Stimulated activated CD8-positive, alpha-beta memory T cell treated with anti-CD3 and anti-CD28 coated beads, Interleukin-7, amount 100 ng/mL, for 4 hours (primary cell): Measurements from ENCODE around the gene RCAN2.

ENCODE experiments used
- DNase-seq, 2 donors: peaks; one replicate each; pipeline ENCODE4 v3.0.0-alpha.2; 2020; ENCODE audit warnings: low read depth in 2 of 2

The RCAN2 gene

DNA sequence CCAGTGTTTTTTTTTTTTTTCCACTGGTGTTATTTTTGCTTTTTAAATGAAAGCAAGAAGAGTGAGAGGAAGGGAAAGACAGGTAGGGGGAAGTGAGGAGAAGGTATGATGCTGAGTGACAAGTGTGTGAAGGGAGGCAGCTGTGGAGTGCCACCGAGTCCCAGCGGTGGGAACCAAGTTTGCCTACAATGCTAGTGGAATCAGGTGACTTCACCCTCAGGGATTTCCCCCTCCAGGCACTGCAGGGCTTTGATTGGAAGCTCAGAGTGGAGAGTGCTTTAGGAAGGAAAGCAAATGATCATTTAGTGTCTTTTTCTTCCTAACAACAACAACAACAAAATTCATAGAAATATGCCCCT lies 200.0 kb downstream of the RCAN2 start:
- DNase-seq: no peak

DNA sequence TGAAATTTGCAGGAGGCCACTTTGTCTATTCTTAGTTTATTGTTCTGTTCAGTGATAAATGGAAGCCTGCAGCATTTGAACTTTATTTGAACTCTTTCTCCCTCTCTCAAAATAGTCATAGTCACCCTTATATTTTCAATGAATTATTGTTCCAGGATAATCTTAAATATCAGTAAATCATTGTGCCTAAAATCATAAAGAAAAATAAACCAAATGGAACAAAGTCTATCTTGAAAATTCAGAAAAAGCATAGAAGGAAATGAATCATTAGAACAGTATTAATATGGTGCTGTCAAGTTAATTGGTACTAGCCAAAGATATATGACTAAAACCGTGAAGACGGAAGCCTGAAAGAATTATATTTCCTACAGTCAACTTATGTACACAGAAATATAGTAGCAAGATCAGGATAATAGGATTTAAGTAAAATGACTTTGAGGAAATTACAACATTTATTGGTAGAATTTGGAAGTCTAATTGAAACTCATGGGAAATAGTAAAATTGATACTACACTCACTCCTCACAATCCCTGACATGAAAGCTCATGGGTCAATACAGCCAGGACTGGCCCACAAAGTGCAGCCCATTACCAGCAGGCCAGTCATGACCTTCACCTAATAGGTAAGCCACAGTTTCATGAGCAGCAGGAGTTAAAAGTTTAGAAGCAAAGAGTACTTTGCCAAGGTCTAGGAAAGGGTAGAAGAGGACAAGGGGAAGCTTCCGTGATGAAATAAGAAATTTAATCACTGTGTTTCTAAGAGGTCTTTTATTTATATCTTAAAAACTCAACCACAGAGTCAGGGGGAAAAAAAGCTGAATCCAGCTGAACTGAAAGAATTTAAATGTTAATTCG lies 200.6 kb downstream of the RCAN2 start:
- DNase-seq: no peak

DNA sequence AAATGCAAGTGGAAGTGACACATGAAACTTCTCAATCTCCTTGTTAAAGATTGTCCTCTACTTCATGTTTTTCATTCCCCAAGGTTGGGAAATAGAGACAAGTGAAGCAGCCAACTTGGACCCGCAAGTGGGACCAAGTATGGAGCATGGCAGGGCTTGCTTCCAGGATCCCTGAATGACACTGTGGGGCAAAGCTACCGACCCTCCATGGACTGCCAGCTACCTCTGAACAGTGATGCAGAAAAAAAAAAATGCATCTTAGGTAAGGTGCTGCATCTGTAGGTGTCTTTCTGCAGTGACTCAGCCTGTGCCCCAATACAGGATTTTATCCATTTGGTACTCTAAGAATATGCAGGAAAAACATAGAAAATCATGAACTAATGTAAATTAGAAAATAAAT lies 201.4 kb downstream of the RCAN2 start:
- no peak for DNase-seq

DNA sequence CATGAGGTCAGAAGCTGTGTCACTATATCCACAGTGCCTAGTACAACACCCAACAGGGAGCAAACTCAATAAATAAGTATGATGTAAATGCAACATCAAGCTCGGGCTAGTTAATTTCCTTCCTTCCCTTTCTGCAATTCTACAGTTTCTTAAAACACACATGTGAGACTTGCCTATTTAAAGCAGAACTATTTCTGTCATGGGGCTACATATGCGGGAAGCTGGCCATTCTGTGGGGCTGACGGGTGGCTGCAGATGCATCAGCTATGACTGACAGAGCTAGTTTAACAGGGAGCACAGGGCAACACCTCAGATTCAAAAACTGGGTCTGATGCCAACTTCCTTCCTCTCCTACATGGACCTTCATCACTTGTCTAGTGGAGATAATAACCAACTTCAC lies 202.4 kb downstream of the RCAN2 start:
- no peak for DNase-seq

DNA sequence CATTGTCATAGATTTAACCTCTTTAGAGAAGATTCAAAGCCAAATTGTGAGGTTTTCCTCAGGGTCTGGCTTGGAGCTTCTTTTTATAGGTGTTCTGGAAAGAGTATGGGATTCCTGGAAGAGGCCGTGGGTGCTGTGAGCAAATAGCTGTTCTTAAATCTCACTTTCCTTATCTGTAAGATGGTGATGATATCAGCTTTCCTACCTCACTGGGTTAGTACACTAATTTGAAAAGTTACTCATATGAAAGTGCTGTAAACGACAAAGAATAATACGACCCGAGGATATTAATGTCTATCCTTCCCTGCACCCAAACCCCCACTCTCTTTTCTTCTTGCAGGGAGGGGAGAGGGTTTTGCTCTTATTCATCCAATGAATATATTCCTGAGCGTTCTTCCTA lies 203.6 kb downstream of the RCAN2 start:
- DNase-seq: no peak

DNA sequence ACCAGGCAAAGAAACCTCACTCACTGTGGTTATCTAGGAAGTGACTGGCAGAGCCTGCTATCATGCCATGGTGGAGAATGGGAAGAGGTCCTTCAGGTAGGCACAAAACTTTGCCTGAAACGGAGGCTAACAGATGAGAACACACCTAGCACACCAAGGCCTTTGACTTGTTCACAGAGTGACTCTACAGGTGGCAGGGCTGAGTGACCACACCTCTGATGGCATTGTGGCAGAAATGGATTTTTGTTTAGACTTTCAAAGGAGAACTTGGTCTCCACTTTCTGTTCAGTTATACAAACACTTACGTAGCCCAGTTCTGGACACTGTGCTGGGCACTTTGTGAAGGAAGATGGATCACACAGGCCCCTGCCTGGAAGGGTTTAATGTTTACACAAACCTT lies 204.2 kb downstream of the RCAN2 start:
- no peak for DNase-seq

DNA sequence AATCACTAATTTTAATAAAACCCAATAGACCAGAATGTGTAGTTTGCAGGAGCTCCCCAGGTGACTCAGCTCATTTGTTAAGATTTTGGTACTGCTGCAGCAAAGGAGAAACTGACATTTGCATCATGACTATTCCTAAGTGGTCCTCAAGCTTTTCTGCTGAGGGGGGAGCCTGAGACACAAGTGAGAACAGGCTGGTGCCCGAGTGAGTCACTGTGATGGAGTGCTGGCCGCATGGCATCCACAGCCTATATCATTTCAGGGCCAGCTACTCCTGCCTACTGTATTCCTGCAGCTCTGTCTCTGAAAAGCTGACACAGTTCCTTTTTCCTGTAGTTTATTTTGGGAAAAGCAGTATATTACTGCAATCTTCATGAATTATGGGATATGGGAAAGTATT lies 206.8 kb downstream of the RCAN2 start:
- no peak for DNase-seq

DNA sequence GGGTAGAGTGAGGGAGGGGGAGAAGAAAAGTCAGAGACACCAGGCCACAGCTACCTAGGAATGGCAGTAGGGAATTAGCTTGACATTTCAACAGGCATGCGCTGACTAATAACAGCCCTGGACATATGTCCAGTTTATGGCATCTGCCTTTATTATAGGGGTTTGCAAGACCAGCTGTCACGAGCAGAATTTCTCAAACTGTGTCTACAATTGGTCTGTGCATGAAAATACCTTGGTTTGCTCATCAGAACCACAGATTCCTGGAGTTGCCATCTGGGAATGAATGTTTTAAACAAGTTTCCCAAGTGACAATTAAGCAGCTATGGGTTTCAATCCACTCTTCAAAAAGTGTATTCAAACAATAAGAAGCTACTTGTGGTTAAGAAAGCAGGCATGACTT lies 210.1 kb downstream of the RCAN2 start:
- no peak for DNase-seq

DNA sequence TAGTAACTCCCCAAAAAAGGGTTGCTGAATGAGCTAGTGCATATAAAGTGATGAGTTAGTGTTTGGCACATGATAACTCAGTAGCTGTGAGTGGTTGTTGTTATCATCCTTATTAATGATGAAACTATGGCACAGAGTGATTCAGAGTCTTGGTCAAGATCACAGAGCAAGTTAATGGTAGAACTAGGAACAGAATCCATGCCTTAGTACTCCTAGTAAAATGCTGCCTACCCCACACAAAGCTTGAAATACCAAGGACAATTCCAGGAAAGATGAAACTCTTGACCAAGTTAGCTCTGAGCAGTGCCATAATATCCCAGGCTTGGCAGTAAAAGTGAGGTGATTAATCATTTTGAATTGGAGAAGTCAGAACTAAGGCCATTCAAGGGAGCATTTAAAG lies 211.4 kb downstream of the RCAN2 start:
- no peak for DNase-seq

DNA sequence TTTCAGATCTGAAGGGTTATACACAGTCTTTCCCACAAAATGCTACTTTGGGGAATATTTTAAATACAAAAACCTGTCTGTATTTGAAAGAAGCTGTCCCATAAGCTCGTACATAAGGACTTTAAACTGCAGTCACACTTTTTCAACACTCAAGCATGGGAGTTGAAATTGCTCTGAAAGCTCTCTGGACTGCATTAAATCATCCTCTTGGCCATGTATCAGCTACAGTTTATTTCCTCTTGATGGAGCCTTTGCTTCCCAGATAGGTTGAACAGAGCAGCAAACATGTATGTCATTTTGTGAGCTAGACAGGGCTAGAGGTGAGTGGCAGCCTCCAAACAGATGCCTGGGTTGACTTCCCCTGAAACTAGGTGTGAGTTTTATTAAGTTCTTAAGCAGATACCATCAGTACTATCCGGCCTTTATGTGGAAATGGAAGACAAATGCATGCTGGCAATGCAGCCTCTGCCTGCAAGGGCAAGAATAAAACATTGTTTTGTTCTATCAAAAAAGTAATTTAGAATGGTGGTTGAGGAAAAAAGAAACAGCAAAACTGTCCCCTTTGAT lies 214.6 kb downstream of the RCAN2 start:
- DNase-seq: no peak

DNA sequence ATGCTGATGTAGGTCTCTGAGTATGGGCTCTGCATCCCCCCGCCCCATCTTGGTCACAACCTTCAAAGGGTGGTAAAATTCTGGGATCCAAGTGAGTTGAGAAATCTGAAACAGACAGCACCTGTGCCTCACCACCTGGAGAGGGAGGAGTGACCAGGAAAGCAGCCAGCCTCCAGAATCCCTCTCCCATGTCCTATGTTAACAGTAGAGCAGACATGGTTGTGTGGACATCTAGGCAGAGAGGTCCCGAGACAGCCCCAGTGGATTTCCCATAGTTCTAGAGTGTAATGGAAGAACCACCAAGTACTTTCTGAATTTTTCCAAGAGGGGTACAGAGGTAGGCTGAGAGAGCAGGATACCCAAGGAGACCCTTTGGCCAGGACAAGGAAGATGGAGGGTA lies 216.7 kb downstream of the RCAN2 start:
- no peak for DNase-seq

DNA sequence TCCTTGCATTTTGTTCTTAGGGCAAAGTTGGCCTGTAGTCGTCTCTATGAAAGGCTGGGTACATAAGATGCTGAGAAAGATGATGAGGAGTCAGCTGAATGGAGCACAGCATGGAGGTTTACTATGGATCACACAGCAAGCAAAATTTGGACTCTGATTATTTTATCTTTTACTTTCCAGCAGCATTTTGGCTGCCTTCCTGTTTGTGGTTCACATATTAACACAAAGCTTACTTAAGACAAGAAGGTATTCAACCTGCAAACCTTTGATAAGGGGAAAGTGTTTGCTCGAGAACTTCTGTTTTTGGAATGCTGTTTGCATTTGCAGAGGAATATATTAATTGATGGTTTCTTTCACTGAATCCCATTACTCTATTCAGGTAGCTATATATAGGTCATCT lies 217.3 kb downstream of the RCAN2 start:
- no peak for DNase-seq

DNA sequence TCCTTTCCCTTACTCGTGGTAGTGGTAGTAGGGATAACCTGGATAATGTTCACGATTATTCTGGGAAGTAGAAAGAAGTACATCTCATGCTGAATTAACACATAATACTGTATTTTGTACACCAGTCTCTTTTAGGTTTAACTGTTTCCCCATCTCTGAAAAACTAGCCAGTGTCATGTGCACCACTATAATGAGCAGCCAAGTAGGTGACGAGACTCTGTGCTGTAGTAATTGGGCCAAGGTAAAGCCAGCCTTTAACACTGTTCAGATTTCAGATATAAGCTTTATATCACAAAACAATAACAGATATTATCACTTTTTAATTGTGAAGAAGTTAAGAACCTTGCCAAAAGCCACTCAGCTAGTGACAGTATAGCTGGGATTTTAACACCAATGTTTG lies 219.5 kb downstream of the RCAN2 start:
- no peak for DNase-seq

DNA sequence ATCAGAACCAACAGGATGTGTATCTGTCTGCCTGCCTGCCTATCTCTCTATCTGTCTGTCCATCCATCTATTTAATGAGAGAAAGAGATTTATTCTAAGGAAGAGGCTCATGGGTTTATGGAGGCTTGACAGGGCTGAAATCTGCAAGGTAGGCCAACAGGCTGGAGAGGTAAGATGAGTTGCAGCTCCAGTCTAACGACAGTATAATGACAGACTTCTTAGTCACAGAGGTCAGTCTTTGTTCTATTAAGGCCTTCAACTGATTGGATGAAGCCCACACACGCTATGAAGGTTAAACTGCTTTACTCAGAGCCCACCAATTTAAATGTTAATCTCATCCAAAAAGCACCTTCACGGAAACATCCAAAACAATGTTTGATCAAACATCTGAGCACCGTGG lies 220.1 kb downstream of the RCAN2 start:
- DNase-seq: no peak

DNA sequence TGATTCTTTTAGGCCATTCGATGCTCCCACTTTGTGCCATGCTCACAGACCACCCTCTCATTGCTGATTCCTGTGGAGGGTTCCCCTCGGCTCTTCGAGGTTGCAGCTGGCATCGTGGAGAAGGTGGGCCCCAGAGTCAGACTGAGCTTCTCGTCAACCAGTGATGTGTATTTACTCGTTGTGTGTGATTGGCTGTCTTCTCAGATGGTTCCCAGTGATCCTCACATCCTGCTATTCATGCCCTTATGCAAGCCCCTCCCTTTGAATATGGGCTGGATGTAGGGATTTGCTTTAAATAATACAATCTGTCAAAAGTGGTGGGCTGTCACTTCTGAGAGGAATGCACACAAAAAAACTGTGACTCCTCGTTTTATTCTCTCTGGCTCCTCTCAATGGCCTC lies 220.9 kb downstream of the RCAN2 start:
- DNase-seq: no peak

DNA sequence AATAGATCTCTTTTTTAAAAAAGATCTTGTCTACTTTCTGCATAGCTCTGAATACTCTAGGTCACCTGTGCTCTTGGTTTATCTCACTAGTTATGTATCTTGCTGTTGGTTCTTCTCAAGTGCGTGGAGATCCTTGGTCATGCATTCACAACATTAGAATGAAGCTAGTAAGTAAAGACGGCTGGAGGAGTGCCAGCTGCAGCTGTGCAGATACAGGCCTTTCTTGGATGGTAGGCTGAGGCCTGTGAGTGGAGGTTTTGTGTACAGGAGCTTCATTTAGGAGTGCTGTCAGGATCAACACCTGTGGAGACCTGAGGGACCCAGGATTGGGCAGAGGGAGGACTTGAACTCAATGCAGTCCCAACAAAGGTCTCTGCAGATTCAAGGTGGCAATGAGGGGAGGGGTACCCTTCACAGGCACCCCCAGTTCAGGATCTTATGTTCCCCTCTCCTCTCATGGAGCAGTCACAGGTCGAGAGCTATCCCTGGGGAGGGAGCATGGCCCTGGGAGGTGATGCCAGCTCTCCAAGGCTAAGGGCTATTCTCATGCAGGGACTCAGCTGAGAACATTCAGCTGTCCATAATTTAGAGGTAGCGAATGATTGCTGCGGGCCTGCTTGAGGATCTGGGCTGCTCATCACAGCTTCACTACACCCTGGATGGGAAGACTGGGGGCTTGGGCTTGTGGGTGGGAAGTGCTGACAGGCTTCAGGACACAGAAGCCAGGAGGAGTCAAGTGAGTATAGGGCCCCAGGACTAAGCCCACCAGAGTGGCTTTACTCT lies 221.6 kb downstream of the RCAN2 start:
- no peak for DNase-seq

DNA sequence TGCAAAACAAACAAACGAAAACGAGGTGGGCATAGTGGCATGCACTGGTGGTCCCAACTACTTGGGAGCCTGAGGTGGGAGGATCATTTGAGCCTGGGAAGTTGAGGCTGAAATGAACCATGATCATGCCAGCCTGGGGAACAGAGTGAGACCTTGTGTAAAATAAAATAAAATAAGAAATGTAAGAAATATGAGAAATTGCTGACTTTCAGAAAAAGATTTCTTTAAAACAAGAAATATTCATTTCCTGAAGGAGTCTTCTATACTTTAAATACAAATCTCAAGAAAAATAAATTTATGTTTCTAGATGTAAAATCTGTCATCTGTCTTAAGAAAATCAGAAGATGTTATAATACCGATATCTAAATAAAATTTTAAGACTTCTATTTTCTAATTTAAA lies 223.7 kb downstream of the RCAN2 start:
- DNase-seq: no peak

DNA sequence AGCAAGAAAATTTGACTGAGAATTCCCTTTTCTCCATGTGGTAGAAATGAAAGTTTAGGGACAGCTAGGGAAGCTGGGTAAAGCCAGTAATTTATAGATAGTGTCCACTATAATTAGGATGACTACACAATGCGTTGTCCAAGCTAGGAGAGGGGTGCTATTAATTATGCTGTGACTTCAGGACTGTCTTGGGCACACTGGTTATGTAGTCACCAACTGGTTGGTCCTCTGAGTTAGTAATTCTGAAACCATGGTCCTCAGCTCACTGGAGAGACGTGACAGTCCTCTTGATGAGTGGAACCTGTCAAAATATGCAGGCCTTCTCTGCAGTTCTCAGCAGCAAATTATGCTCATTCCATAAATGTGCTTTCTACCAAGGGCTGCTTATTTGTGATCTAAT lies 225.9 kb downstream of the RCAN2 start:
- no peak for DNase-seq

DNA sequence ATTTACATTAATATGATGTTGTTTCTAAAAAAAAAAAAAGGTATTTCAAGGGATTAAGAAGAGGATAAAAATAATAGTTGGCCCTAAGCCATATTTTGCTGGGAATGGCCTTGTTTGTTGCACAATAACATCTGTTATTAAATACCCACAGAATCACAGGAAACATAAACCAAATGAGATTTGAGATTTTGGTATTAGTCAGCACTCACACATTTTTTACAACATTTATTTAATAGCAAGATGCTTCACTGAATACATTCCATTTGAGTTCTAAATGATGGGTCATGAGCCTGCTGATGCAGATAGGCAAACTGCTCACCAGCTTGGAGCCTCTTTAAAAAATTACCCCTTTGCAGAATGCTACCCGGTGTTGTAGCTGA lies 227.6 kb downstream of the RCAN2 start:
- DNase-seq: no peak

DNA sequence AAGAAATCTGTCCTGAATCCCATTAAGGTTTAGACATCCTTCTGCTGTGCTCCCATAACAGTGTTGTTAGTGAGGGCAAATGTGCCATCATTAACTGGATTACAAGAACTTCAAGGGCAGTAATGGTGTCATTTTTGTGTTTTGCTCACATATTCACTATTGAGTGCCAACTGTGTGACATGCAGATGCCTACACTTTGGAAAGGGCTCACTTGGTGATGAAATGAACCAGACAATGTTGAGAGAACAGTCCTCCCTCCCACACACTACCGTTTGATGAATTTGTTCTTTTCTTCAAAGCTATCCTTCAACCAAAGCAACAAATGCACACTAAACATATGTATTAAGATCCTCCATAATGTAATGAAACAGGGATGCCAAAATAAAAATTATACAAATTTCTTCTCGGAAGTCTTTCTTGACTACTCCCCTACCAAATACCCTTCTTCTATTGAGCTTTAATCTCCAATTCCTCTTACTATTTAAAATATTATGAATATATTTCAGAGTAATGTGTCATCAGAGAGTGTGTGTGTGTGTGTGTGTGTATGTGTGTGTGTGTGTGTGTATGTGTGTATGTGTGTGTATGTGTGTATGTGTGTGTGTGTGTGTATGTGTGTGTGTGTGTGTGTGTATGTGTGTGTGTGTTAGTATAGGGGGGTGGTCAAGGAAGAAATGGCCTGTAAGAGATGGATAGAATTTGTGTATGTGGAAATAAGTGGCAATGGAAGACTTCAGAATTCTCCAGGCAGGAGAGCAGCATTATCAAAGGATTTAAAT lies 228.1 kb downstream of the RCAN2 start:
- no peak for DNase-seq

DNA sequence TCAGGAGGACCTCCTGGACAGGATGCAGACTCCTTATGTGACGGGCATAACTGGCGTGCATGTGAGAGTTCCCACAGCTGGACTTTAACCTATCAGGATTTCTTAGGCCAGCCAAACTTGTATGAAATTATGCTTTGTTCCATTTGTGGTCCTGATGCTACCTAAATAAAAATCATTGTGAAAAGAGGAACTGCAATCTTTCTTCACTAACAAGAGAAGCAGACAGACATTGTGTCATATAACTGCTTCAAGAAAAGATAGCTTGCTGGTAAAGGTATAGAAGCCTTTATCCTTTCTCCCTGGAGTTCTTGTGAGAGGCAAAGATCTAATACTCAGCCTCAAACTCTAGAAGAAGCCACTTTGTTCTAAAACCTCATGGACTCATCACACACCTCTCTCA lies 233.0 kb downstream of the RCAN2 start:
- no peak for DNase-seq

DNA sequence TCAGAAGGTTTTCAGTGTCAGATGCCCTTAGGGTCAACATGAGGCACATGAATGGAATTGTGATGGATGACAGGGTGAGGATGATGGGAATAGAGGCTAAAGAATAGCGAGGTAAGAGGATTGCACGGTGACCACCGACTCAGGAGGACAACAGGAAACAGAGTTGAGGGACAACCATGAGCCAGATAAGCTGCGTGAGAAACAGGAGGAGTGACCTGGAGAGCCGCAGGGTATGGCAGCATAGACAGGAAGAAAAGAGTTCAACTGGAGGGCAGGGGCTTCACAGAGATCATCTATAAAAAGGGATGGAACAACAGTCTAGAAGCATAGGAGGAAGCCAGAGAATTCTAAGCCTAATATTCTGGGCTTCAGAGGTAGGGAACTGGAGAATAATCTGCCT lies 235.7 kb downstream of the RCAN2 start:
- DNase-seq: no peak
